Stimulated activated naive CD8-positive, alpha-beta T cell treated with anti-CD3 and anti-CD28 coated beads, Interleukin-15, Interleukin-2, amounts not matched to agents 100 U/mL and 50 U/mL, for 24 hours (primary cell): Measurements from ENCODE around the gene RBM8A.
A peak's percentile ranks its signal among the peaks of the same experiment; 100 is the strongest.

Experiments
- ATAC-seq: fragments of 150-1000 bp; cut with Tn5 transposase; one replicate; pipeline ENCODE4 v1.10.0; 2021
- DNase-seq: peaks from one replicate; pipeline ENCODE4 v3.0.0; 2021

The RBM8A gene

GRCh38 chr1:145916745-145917144 is 10.5 kb downstream of the RBM8A start:
- DNase-seq, result no peak
- ATAC-seq, result no peak

- ATAC-seq (no peak), DNase-seq (no peak)
Observed at GRCh38 chr1:145912128-145912641, 15.1 kb downstream of the RBM8A start.

GRCh38 chr1:145908653-145909052 is 18.6 kb downstream of the RBM8A start:
- ATAC-seq (no peak), DNase-seq (no peak)

- DNase-seq, result no peak
Observed at GRCh38 chr1:145906954-145907753, 20.1 kb downstream of the RBM8A start.

GRCh38 chr1:145901312-145902021 is 25.8 kb downstream of the RBM8A start:
- DNase-seq (no peak), ATAC-seq (no peak)

More at GRCh38 chr1:145906954-145907753, 20.1 kb downstream of the RBM8A start:
- ATAC-seq, result no peak

GRCh38 chr1:145898756-145899155 is 28.5 kb downstream of the RBM8A start:
- no peak for DNase-seq

GRCh38 chr1:145897969-145898368 is 29.3 kb downstream of the RBM8A start:
- no peak for ATAC-seq
- no peak for DNase-seq

More at GRCh38 chr1:145898756-145899155, 28.5 kb downstream of the RBM8A start:
- no peak for ATAC-seq

- ATAC-seq (no peak), DNase-seq (no peak)
Observed at GRCh38 chr1:145895471-145895870, 31.8 kb downstream of the RBM8A start.

GRCh38 chr1:145893306-145894055 is 33.8 kb downstream of the RBM8A start:
- no peak for ATAC-seq
- no peak for DNase-seq

GRCh38 chr1:145892486-145893087 is 34.7 kb downstream of the RBM8A start:
- ATAC-seq, result no peak
- no peak for DNase-seq

GRCh38 chr1:145891587-145892485 is 35.4 kb downstream of the RBM8A start:
- ATAC-seq (peak; percentile 55), DNase-seq (peak; percentile 69)

GRCh38 chr1:145891143-145891542 is 36.1 kb downstream of the RBM8A start:
- no peak for DNase-seq
- ATAC-seq, result no peak

GRCh38 chr1:145889722-145890121 is 37.6 kb downstream of the RBM8A start:
- ATAC-seq, result no peak
- no peak for DNase-seq

GRCh38 chr1:145887631-145888030 is 39.7 kb downstream of the RBM8A start:
- ATAC-seq (no peak), DNase-seq (no peak)

- ATAC-seq, result no peak
- no peak for DNase-seq
Observed at GRCh38 chr1:145886816-145887215, 40.5 kb downstream of the RBM8A start.

- DNase-seq, result no peak
- no peak for ATAC-seq
Observed at GRCh38 chr1:145886390-145886789, 40.9 kb downstream of the RBM8A start.

GRCh38 chr1:145885738-145886287 is 41.5 kb downstream of the RBM8A start, which contains the start of gene ANKRD35:
Gene ANKRD35 (minus strand): TSS chr1:145885866. CDS start chr1:145885758, 108 bp downstream.
- DNase-seq, result peak; percentile 88
- peak; percentile 99 for ATAC-seq

- ATAC-seq (no peak), DNase-seq (no peak)
Observed at GRCh38 chr1:145884675-145885074, 42.6 kb downstream of the RBM8A start.

GRCh38 chr1:145879775-145880174 is 47.5 kb downstream of the RBM8A start:
- DNase-seq (no peak), ATAC-seq (no peak)

- ATAC-seq, result no peak
- DNase-seq, result no peak
Observed at GRCh38 chr1:145878724-145879123, 48.6 kb downstream of the RBM8A start.
